Measurements from ENCODE around the gene FJX1.
A peak's percentile ranks its signal among the peaks of the same experiment; 100 is the strongest.
"Not testable (repeated sequence)": the region's sequence is repeated elsewhere in the genome, so short reads cannot be mapped to it uniquely, and the experiment has no call there.

The FJX1 gene

GRCh38 chr11:35633827-35634423, 15.7 kb downstream of the FJX1 start:
- no peak for DNase-seq

DNA sequence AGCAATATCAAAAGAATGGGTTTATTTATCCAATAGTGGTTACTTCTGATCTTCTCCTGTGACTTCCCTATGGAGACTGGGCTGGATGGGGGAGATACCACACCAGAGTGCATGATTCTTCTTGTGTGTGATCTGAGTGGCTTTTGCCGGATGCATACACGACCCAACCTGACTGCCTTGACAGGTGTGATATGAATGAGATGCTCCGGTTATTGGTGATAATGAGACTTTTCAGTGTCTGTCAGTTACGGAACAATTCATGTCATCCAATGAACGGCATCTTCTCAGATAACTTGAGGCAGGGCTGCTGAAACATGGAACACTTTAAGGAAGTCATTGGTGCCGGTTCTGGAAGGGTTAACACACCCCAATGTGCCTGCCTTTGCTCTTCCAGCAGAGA, 17.7 kb downstream of the FJX1 start:
- no peak for DNase-seq

DNA sequence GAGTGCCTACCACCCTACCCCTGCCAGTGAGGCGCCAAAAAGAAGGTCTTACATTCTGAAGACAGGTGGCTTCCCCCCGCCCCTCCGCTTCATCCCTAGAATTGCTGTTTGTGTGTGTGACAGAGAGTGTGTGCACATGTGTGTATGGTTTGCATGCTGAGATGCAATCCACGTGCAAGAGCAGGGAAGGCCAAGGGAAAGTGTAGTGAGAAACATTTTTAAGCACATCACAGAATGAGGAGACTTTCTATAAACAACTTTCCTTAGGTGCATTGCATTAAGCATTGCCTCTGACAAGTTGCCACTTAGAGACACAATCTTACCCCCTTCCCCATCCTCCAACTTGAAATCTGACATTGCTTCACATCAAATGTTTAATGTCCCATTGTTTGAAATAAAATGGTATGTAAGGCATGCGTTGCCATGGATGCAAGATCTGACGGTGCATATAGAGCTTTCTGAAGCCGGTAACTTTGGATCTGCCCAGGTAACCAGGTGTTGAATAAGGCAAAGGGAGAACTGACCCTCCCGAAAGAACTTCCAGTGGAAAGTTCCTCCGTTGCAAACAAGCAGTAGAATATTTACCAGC, 21.4 kb downstream of the FJX1 start:
- DNase-seq = no peak

GRCh38 chr11:35641171-35641897, 23.1 kb downstream of the FJX1 start:
- no peak for DNase-seq

DNA sequence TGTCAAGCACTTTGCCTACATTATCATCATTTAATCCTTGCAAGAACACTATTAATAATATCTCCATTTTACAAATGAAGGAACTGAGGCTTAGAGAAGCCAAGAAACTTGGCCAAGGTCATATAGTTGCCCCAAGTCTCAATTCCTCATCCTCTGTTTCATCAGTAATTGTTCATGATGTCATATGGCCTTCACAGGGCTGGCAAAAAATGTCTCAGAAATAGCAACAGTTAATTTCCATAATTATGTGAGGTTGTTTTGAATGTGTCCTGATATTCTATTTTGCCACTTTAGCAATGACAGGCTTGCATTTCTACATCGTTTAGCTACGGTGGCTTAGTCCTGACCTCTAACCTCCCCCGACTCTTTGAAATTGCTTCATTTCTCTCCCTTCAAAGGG, 23.7 kb downstream of the FJX1 start:
- no peak for DNase-seq

- DNase-seq = no peak
These were observed 29.3 kb downstream of the FJX1 start for GRCh38 chr11:35647421-35648093.

DNA sequence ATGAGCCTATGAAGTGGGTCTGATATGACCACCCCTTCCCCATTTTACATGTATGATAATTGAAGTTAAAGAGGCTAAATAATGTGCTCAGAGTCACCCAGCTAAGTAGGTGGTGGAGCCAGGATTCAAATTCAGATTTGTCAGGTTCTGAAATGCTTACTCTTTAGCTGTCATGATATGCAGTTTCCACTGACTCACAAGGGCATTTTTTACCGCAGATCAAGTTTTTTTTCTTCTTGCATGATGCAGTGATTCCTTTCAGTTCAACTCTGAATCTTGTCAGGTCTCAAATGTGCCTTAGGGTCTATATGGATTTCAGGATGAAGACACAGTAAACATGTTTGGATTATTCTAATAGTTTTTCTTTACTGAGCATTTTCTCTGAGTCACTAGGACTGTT, 31.7 kb downstream of the FJX1 start:
- DNase-seq = no peak

GRCh38 chr11:35650467-35650866, 32.2 kb downstream of the FJX1 start:
- DNase-seq = no peak

DNA sequence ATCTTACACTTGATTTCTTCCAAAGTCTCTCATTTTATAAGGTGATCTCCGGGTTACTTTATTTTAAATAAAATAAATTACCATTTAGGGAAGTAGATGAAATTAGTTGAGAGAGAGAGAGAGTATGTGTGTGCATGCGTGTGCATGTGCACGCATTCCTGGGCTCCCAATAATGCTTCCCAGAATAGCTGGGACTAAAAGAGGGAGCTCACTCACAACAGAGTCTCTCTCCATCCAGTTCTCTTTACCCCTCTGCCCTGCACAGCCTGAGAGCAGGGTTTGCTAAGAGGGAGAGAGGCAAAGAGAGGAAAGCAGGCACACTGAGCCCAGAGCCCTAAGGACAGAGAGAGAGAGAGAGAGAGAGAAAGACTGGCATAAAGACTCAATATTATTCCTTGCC, 33.0 kb downstream of the FJX1 start:
- no peak for DNase-seq

GRCh38 chr11:35652786-35653185, 34.5 kb downstream of the FJX1 start:
- DNase-seq = not testable (repeated sequence)

DNA sequence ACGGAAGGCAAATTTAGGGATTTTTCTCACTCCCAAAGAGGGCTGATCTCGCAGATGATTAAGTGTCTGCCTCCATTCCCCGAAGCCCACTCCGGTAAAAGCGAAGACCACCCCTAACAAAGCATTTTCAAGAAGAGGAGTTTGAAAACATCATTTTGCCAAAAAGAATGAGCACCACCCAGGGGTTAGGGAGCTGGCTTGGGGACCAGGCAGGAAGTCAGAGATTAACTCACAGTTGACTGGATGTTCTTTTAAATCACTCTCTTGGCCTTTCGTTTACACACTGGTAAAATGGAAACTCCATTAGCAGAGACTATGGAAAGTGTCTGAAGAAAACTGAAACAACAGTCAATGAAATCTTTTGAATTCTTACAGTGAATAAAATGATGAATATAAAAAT, 36.5 kb downstream of the FJX1 start:
- DNase-seq = no peak

DNA sequence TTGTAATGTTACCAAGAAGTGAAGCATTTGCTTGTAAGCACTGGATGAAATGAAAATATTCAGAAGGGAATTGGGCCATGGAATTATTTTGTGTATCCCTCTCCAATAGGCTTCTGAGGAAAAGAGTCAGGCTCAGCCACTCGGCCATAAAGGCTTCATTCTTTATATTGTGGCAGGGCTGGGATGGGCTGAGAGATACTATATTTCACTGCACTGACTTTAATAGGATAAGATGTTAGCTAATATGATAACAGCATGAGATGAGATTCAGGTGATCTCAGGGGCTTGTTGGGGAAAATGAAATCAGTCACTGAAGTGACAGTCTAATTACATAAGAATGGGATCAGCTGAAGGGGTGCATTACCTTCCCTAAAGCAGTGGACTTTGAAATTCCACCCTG, 37.0 kb downstream of the FJX1 start:
- DNase-seq = no peak

GRCh38 chr11:35655856-35656255, 37.6 kb downstream of the FJX1 start:
- no peak for DNase-seq

DNA sequence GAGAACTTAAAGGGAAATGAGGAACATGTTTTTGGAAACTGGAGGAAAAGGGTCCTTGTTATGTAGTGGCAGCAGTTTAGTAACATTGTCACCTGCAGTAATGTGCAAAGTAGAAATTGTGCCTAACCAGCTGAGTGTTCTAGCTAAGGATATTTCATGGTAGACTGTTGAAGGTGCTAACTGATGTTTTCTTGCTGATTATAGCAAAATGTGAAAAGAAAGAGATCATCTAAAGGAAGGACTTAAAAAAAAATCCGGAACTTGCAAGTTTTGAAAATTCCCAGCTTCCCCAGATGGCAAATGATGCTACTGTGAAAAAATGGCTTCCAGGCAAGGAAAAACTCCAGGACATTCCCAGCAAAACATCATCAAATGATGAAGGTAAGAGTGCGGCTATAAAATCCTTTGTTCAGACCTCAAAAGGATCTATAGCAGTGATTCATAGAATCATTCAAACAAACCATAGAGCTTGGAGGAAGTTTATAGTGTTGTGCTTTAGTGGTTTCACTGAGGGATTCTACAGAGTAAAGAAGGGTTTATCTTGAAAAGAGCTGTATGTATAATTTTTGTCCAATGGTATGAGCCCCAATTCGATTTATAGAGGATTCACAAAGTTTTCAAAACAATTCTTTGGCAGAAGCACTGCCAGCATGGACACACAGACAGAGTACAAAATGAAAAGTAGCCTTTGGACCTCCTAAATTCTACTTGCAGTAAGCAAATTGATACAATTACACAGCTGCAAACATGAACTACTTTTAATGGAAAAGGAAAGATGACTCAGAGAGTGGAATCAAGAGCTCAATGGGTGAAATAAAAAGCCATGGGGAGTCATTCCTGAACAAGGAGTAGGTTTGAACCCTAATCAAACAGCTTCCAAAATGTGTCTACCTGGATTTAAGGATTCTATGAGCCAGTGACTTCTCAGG, 40.0 kb downstream of the FJX1 start:
- no peak for DNase-seq

DNA sequence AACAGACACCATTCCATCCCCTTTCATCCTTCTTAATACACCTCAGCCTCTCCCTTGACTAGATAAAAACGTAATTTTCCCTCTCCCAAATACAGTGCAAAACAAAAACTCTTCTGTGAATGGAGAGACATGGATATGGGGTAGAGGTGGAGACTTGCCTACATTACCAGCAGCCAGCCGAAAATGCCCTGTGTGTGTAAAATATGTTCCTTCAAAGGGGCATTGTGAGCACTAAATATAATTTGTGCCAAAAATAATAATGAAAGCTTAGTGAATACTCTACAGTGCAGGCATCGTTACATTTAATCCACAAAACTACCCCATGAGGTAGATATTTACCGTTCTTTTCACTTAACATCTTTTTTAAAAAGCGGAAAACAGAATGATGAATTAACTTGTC, 43.3 kb downstream of the FJX1 start:
- DNase-seq = no peak

DNA sequence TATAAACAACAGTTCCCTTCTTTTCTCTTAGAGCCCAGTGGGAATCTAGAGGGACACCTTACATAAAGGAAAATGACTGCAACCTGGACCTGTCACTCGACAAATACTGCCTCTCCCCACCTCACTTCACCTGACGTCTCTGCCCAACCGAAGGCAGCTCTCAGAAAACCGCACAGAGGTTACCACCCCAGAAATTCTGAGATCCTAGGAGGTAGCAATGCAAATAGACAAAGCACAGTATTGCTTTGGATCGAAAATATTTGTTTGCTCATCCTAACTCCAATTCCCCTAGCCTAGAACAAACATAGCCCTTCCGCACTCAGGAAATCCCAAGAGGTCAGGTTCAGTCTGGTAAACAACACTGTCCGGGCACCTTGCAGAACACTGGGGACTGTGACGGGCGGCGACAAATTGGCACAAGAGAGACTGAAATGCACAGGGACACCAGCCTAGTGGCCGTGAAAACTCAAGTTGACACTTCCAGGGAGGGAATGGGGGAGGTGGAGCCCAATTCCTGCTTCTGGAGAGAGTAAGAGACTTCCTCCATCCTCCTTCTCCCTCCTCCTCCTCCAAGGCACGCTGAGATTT, 43.9 kb downstream of the FJX1 start:
- DNase-seq = no peak

DNA sequence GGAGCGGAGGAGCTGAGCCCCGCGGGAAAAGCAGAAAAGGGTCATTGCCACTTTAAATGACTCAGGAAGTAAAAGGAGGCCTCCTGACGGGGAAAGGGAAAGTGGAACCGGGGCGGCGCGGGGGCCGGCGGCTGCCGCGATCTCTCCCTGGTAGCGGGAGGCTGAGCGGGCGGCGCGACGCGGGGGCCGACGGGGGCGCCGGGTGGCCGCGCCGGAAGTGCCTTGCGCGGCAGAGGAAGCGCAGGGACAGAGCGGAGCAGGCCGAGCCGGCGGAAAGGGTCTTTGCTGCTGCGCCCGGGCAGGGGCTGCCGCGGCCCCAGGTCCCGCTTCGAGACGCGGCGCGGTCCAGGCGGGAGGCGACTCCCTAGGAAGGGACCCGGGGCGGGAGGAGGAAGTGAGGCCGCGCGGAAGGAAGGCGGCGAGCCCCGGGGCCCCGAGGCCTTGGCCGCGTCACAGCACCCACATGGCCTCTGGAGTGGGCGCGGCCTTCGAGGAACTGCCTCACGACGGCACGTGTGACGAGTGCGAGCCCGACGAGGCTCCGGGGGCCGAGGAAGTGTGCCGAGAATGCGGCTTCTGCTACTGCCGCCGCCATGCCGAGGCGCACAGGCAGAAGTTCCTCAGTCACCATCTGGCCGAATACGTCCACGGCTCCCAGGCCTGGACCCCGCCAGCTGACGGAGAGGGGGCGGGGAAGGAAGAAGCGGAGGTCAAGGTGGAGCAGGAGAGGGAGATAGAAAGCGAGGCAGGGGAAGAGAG, 44.6 kb downstream of the FJX1 start, which contains the start of gene TRIM44:
Gene TRIM44 (plus strand): TSS at position 127 of the 759 bp plus-strand sequence. CDS start 337 bp downstream, at position 464.
- peak; percentile 78 to 82 for DNase-seq

GRCh38 chr11:35663408-35663702, 45.1 kb downstream of the FJX1 start:
- no peak for DNase-seq

GRCh38 chr11:35664977-35665441, 46.7 kb downstream of the FJX1 start:
- no peak for DNase-seq

DNA sequence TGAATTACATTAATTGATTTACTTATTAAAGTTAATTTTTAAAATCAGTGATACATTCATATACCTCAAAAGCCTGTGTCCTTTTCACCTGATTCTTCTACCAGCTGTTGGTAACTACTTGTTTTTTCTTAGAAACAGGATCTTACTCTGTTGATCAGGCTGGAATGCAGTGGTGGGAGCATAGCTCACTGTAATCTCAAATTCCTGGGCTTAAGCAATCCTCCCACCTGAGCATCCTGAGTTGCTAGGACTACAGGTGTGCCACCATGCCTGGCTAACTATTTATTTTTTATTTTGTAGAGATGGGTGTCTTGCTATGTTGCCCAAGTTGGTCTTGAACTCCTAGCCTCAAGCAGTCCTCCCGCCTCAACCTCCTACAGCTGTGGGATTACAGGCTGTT, 49.0 kb downstream of the FJX1 start:
- DNase-seq = no peak

DNA sequence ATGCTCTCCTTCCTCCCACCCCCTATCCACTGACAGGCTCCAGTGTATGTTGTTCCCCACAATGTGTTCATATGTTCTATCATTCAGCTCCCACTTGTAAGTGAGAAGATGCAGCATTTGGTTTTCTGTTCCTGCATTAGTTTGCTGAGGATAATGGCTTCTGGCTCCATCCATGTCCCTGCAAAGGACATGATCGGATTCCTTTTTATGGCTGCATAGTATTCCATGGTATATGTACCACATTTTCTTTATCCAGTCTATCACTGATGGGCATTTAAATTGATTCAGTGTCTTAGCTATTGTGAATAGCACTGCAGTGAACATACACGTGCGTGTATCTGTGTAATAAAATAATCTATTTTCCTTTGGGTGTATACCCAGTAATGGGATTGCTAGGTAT, 50.1 kb downstream of the FJX1 start:
- DNase-seq = not testable (repeated sequence)

Measured in Kasumi-1 (cell line).